CD4-positive, alpha-beta T cell treated with Interleukin-15 for 4 hours (primary cell): Measurements from ENCODE around the gene ACO1.

Source experiments
- DNase-seq: peaks from one replicate; pipeline ENCODE4 v3.0.0-alpha.2; 2020; ENCODE audit warnings: low spot score

ACO1 gene

GRCh38 chr9:32382565-32383320 is 1.7 kb upstream of the ACO1 start:
- DNase-seq, result no peak

- DNase-seq, result no peak
These were observed 460 bp upstream of the ACO1 start for GRCh38 chr9:32384002-32384363.

GRCh38 chr9:32385152-32385884 is 875 bp downstream of the ACO1 start:
- DNase-seq, result no peak

- no peak for DNase-seq
These were observed 1.4 kb downstream of the ACO1 start for GRCh38 chr9:32385885-32386283.

GRCh38 chr9:32387256-32387655 is 2.8 kb downstream of the ACO1 start:
- DNase-seq, result no peak

- DNase-seq, result no peak
These were observed 4.9 kb downstream of the ACO1 start for GRCh38 chr9:32389365-32389764.

- no peak for DNase-seq
These were observed 9.5 kb downstream of the ACO1 start for GRCh38 chr9:32393911-32394310.

DNA sequence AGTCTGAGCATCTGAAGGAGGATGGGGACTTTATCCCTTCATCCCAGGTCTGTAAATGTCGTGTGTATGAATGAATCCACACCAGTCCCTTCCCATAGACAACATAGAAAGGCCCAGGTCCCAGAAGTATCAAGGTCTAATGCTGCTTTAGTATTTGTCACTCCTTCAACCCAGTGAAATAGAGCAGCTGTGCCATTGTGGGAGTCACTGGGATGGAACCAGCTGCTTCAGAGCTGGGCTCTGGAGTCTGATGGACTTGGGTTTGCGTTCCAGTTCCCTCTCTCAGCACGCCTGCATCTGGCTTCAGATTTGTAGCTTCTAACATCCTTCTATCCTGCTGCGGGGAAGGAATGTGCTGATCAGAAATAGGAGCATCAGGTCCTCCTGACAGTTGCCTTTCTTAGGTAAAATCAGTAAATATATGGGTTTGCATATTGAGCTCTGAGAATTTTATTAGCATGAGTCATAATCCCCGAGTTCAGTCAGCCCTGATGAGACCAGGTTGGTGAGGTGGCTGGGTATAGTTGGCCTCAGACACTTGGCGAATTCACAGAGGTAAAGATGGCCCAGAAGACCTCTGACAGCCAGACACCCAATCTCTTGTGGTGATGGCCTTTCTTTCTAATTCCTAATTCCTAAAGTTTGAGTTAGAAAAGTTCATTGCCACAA is 10.1 kb downstream of the ACO1 start:
- DNase-seq, result no peak

GRCh38 chr9:32395510-32396216 is 11.2 kb downstream of the ACO1 start:
- DNase-seq, result no peak

- DNase-seq, result no peak
These were observed 13.8 kb downstream of the ACO1 start for GRCh38 chr9:32398207-32398606.

- no peak for DNase-seq
These were observed 14.8 kb downstream of the ACO1 start for GRCh38 chr9:32399110-32399815.

- no peak for DNase-seq
These were observed 17.0 kb downstream of the ACO1 start for GRCh38 chr9:32401488-32401887.

DNA sequence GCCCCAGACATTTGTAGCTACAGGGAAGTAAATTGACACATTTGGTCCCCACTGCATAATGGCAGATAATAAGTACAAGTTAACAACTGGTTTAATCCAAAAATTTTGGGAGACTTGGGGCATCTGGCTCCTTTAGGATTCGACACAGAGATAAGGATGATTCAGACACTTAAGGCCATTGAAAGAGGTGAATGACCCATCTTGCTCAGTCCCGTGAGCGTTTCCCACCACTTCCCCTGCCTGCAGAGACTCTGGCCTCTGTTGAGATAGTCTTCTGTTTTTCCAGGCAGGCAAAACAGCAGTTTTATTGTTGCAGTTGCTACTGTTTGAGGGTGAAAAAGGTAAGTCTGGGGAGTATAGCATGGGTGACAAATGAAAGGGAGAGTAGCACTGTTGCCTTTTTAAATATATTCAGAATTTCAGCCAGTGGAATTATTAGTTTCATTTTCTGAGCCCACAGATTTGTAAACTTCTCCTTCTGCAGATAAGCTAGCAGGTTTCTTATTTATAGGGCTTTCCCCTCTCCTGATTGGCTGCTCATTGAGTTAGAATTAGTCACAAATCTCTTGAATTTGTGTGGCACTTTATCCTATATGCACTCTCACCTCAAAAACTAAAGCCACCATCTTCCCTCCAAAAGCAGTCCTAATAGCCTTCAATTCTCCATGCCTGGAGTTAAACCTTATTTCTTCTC is 19.3 kb downstream of the ACO1 start:
- no peak for DNase-seq

GRCh38 chr9:32404402-32404801 is 20.0 kb downstream of the ACO1 start:
- no peak for DNase-seq

- no peak for DNase-seq
These were observed 20.4 kb downstream of the ACO1 start for GRCh38 chr9:32404856-32405255.

DNA sequence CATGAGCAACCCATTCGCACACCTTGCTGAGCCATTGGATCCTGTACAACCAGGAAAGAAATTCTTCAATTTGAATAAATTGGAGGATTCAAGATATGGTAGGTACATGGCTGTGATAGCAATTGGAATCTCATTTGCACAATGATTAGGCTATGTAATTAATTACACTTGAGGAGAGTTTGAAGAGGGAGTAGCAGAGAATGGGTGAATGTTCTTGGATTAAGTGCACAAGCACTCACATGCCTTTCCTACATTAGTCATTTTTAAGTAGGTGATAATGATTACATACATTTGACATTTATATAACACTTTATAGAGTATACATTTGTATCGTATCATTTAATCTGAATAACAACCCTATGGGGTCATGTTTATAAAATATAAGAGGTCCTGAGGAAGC is 21.1 kb downstream of the ACO1 start:
- no peak for DNase-seq

DNA sequence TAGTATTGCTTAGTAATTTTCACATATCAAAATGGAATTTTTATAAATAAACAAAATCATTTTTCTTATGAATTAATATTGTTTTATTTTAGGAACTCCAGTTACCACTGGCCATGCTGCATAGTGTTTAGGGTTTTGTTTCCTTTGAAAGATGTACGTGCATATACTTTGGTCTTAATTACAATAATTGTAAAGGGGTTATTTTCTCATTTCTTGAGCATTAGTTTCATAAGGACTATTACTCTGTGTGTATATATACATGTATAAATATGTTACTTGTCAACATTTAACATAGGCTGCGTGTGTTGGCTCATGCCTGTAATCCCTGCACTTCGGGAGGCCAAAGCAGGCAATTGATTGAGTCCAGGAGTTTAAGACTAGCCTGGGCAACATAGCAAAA is 21.6 kb downstream of the ACO1 start:
- no peak for DNase-seq

GRCh38 chr9:32411753-32412152 is 27.3 kb downstream of the ACO1 start:
- DNase-seq, result no peak

GRCh38 chr9:32412440-32412839 is 28.0 kb downstream of the ACO1 start:
- DNase-seq, result no peak

GRCh38 chr9:32413424-32413823 is 29.0 kb downstream of the ACO1 start:
- no peak for DNase-seq

DNA sequence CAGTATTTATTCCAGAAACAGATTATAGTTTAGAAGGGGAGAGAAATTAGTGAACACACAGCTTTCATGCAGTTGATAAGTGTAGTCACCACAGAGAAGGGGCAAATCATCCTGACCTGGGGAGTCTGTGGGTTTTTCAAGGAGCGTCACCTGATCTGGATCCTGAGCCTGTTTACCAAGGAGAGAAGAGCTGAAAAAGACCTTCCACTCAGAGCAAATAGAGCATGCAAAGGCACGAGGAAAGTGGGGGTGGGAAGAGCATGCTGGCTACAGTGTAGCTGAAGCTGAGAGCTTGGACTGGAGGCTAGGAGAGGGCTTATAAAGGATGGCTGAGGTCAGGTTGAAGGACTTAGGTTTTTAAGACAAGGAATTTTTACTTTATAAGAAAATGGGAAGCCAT is 30.4 kb downstream of the ACO1 start:
- no peak for DNase-seq
